Ectodermal cell (in vitro differentiated cells): ENCODE results near the gene ACCSL. TPM values are rescaled to one million over a fixed set of nuclear protein-coding genes. Genes with fewer than 3 reads are reported as not detected.

Source experiments
- H3K27ac ChIP-seq: 2 replicates; pipeline ENCODE4 v1.7.0; 2013; ENCODE audit warnings: mild to moderate bottlenecking, low read depth, low read length; ENCODE audit not compliant: insufficient read depth, poor library complexity, severe bottlenecking
- H3K27me3 ChIP-seq: 2 replicates; pipeline ENCODE4 v1.7.0; 2013; ENCODE audit warnings: mild to moderate bottlenecking, low read length; ENCODE audit not compliant: insufficient read depth, control insufficient read depth, poor library complexity, severe bottlenecking
- H3K36me3 ChIP-seq: one replicate; pipeline ENCODE4 v1.7.0; 2013; ENCODE audit warnings: low read length; ENCODE audit not compliant: control insufficient read depth, insufficient read depth
- H3K4me1 ChIP-seq: one replicate; pipeline ENCODE4 v1.7.0; 2013; ENCODE audit warnings: low read length; ENCODE audit not compliant: control insufficient read depth, insufficient read depth
- H3K4me3 ChIP-seq: 2 replicates; pipeline ENCODE4 v1.7.0; 2013; ENCODE audit warnings: low read depth, low read length, control low read depth; ENCODE audit not compliant: insufficient read depth
- H3K9me3 ChIP-seq: 2 replicates; pipeline ENCODE4 v1.7.0; 2013; ENCODE audit warnings: mild to moderate bottlenecking, low read length, moderate library complexity; ENCODE audit not compliant: control insufficient read depth
- WGBS, 2 experiments: methylation state at CpG; one replicate each; pipeline ENCODE4 v1.1.7; 2013; ENCODE audit warnings: missing lambda C conversion rate in 2 of 2; 5-methylcytosine and 5-hydroxymethylcytosine counted together
- polyA plus RNA-seq, 4 experiments: library from polyadenylated mRNA; stranded (reverse); fragments of 50-300 nt; gene quantifications; one replicate each; pipeline ENCODE4 v1.2.3, GENCODE V29; 2013

The ACCSL gene
- not detected for polyA plus RNA-seq (2013, experiment 1 of 4)
- not detected for polyA plus RNA-seq (2013, experiment 2 of 4)
- polyA plus RNA-seq (2013, experiment 3 of 4): not detected
- polyA plus RNA-seq (2013, experiment 4 of 4): not detected

DNA sequence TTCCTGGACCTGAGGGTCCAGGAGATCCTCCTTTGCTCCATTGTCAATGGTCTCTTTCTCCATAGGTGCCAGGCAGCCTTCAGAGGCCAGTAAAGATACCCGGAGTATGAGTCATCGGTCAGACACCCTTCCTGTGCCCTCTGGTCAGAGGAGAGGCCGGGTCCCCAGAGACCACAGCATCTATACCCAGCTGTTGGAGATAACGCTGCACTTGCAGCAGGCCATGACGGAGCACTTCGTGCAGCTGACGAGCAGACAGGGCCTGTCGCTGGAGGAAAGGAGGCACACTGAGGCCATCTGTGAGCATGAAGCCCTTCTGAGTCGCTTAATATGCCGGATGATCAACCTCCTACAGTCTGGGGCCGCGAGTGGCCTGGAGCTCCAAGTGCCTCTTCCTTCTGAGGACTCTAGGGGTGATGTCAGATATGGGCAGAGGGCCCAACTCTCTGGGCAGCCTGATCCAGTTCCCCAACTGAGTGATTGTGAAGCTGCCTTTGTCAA, at the start of gene ACCSL:
Gene ACCSL (plus strand): TSS at position 51 of the 501 bp plus-strand sequence. CDS start 56 bp downstream, at position 107.
- Histone ChIP-seq H3K4me1 (no peaks in the 10 kb centered on the region), H3K27ac (no peak within 1 kb of the TSS), H3K27me3 (no peaks in the 10 kb centered on the region), H3K36me3 (no peaks in the 10 kb centered on the region), H3K4me3 (no peak within 1 kb of the TSS), H3K9me3 (no peaks in the 10 kb centered on the region)
- WGBS, 2 experiments: 95 to 97% methylated on average over 12 of the region's 12 CpGs

DNA sequence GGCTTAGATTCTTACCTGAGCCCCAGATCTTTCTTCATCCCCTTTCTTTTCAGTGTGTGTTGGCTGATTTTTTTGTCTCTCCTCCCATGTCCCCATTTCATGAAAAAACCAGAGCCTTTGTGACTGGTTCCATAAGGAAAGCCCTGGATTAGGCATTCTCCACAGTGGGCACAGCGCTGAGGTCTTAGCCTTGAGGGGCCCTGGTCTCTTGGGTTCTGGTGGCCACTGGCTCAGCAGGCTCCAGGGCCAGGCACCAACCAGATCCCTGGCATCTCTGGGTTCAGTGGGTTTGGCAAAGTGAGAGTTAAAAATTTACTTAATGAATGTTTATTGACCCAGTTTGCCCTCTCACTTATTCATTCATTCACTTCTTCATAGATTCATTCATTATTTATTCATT, 49.5 kb upstream of the ACCSL start:
- Histone ChIP-seq H3K4me3 (no peak overlapping the region), H3K9me3 (no peaks in the 10 kb centered on the region), H3K4me1 (peaks cover 8% of the 10 kb centered on the region), H3K36me3 (no peaks in the 10 kb centered on the region), H3K27ac (no peak overlapping the region), H3K27me3 (no peaks in the 10 kb centered on the region)
- WGBS, 2 experiments: 96 to 100% methylated on average over 1 of the region's 1 CpG

DNA sequence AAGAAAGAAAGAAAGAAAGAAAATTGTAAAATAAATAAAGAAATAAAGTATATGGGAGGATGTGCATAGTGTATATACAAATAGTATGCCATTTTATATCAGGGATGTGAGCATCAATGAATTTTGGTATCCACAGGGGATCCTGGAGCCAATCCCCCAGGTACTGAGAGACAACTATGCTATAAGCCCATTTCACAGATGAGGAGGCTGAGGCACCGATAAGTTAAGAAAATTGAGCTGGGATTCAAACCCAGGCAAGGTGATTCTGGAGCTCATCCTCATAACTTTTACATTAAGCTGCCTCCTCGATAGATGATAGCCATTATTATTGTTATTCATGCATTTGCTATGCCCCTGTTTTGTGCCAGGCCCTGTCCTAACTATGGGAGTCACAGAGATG, 47.0 kb upstream of the ACCSL start:
- no peak overlapping the region for H3K27ac ChIP-seq
- no peaks in the 10 kb centered on the region for H3K9me3 ChIP-seq
- 41 to 42% methylated on average over 2 of the region's 2 CpGs for WGBS, 2 experiments
- H3K36me3 ChIP-seq: no peaks in the 10 kb centered on the region
- H3K27me3 ChIP-seq: no peaks in the 10 kb centered on the region
- no peak overlapping the region for H3K4me3 ChIP-seq
- peaks cover 16% of the 10 kb centered on the region for H3K4me1 ChIP-seq

DNA sequence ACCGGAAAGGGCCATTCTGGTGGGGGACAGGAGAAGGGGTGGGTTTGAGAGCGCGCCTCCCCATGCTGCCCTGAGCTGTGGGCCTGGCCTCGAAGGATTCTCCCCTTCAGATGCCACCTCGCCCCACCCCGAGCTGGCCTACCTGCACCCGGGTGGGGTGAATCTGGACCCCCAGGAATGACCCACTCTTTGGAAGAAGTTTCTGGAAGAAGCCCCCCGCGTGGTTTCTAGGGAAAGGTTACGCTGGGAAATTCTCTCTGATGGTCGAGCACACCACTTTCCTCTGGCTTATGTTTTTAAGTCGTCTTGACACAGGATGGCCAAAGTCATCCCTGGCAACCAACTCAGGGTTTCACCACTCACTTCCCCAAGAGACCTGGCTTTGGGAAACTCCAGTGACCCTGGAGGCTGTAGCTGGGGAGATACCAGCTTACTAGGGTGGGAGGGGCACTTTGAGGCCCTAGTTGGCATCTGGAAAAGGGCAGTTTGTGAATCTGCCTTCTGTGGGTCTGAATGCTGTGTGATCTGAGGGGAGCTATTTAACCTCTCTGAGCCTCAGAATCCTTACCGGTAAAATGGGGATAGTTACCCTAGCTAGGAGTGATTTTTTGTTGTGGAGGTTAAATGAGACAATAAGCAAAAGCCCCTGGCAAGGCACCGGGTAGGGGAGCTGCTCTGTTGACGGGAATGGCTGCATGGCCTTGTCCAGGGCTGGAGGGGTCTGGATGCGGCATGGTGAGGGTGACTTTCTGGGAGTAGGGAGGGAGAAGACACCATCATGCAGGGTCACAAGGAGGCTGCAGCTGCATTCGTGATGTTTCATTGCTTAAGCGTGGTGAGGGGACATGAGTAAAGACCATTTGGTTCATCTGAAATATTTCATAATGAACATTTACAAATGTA, 45.3 kb upstream of the ACCSL start:
- Histone ChIP-seq H3K9me3 (no peaks in the 10 kb centered on the region), H3K27me3 (no peaks in the 10 kb centered on the region), H3K27ac (no peak overlapping the region), H3K4me1 (peaks cover 22% of the 10 kb centered on the region), H3K4me3 (no peak overlapping the region), H3K36me3 (no peaks in the 10 kb centered on the region)
- 83 to 84% methylated on average over 18 of the region's 18 CpGs for WGBS, 2 experiments

DNA sequence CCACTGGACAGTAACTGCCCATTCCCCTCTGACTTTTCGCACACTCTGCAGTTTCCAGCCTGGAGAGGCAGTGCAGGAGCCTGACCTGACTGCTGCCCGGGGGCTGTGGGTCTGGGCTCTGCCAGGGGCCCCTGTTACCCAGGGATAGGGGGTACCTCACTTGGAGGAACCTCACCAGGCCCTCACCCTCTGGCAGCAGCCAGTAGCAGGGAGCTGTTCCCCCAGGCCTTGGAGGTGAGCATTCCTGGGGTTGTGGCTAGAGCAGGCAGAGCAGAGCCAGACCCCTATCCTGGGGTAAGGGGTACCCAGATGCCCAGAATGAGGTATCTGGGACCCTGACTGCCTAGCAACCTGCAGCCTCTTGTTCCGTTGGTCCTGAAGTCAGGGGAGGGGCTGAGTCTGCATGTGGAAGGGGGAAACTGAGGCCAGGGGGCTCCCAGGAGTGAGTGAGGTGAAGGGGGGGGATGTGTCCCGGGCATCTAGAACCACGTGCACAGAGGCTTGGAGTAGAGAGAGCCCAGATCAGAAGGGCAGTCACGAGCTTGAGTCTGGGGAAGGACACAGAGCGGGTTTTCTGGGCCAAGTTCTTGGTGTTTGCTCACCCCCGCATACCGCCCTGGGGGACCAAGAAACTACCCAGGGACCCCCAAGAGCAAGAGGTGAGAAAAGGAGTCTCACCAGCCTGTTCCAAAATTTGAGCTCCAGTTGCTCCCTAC, 43.9 kb upstream of the ACCSL start:
- 91 to 92% methylated on average over 9 of the region's 9 CpGs for WGBS, 2 experiments

DNA sequence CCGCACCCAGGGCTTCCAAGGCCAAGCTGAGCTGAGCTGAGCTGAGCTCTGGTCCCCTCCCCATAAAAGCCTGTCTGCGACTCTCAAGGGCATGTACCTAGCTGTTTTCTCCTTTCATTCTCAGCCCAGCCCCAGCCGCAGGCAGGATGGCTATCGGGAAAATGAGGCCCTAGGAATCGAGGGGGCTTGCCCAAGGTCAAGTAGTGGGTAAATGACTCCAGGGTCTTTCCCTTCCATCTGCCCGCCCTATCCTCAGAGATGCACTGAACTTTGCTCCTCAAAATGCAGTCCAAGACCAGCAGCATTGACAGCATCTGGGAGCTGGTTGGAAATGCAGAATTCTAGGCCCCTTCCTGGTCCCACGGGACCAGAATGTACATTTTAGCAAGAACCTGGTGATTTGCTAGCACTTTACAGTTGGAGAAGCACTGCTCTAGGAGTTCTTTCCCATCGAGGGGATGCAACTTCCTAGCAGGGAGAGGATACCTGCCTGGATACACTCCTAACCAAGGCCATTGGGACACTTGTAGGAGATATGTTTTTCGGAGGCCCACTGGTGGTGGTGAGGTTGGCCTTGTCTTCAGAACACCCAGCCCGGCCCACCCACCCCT, 43.2 kb upstream of the ACCSL start:
- Histone ChIP-seq H3K27ac (no peak overlapping the region), H3K36me3 (no peaks in the 10 kb centered on the region), H3K27me3 (no peaks in the 10 kb centered on the region), H3K9me3 (no peaks in the 10 kb centered on the region), H3K4me1 (peaks cover 22% of the 10 kb centered on the region), H3K4me3 (no peak overlapping the region)
- WGBS, 2 experiments: 88 to 90% methylated on average over 9 to 10 of the region's 10 CpGs

More for the DNA sequence above, 43.9 kb upstream of the ACCSL start:
- Histone ChIP-seq H3K36me3 (no peaks in the 10 kb centered on the region), H3K27me3 (no peaks in the 10 kb centered on the region), H3K9me3 (no peaks in the 10 kb centered on the region), H3K4me1 (peaks cover 22% of the 10 kb centered on the region), H3K4me3 (no peak overlapping the region), H3K27ac (no peak overlapping the region)

DNA sequence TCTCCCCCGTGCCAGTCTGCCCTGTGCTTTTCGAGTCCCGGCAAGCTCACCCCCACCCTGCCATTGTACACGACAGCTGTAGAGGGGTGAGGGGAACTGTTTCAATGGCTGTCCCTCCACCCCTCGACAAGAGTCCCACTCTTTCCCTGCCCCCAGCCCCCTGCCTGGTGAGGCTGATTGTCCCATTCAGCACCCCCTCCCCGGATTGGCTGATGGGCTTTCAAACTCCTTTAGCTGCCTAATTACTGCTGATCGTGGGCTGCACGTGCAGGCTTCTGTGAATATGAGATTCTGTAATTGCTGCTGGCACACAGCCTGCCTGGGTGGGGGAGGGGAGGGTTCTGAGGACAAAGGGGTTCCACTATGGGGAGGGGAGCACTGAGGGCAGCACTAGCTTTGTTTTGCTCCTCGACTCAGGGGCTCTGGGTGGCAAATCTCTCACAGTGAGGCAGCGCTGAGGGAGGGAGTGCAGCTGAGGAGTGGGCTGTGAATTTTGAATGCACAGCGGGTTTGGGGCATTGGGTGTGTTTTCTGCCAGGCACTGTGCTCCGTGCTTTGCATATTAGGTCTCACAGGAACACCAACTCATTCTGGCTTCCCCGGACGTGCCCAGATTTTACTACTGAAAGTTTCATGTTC, 42.6 kb upstream of the ACCSL start:
- Histone ChIP-seq H3K4me3 (no peak overlapping the region), H3K36me3 (no peaks in the 10 kb centered on the region), H3K9me3 (no peaks in the 10 kb centered on the region), H3K27ac (no peak overlapping the region), H3K4me1 (peaks cover 22% of the 10 kb centered on the region), H3K27me3 (no peaks in the 10 kb centered on the region)
- WGBS, 2 experiments: 35 to 45% methylated on average over 12 to 14 of the region's 14 CpGs

DNA sequence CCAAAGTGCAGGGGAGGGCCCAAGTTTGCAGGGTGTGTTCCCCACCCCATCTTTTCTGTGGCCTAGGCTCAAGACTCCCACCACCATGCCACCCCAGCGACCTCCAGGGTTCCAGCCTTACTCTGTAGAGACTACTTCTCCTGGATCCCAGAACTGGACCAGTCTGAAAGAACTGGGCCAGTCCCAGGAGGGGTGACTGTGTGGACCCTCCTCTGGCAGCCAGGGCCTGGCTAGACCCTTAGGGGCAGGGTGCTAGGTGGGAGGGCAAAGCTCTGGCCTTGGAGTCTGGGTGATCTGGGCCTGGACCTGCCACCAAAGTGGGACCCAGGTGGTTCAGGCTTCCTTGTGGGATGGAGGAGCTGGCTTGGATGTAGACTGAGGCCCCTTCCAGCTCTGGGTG, 41.8 kb upstream of the ACCSL start:
- no peak overlapping the region for H3K27ac ChIP-seq
- WGBS, 2 experiments: 89 to 92% methylated on average over 1 of the region's 1 CpG

DNA sequence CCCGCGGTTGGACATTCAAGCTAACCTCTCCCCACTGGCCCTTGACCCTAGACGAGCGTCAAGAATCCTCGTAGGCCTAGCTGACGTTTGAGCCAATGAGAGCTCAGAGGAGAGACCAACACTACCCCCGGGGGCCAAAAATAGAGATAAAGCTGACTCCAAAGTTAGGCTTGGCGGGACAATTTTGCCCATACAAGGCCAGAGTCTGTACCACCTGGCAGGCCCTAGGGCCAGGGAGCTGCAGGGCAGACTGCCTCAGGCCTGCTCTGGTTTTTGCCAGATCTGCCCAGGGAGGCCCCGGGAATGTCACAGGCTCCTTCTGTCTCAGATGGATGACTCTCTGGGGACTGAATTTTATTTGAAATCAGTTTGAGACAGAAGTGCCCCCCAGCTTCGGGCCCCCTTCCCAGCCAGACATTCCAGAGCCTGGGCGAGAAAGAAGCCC, 40.8 kb upstream of the ACCSL start:
- 93 to 95% methylated on average over 11 of the region's 11 CpGs for WGBS, 2 experiments
- Histone ChIP-seq H3K27me3 (no peaks in the 10 kb centered on the region), H3K4me1 (peaks cover 18% of the 10 kb centered on the region), H3K27ac (no peak overlapping the region), H3K36me3 (no peaks in the 10 kb centered on the region), H3K4me3 (no peak overlapping the region), H3K9me3 (no peaks in the 10 kb centered on the region)

More for the DNA sequence above, 41.8 kb upstream of the ACCSL start:
- H3K4me3 ChIP-seq: no peak overlapping the region
- no peaks in the 10 kb centered on the region for H3K27me3 ChIP-seq
- H3K4me1 ChIP-seq: peaks cover 22% of the 10 kb centered on the region
- H3K9me3 ChIP-seq: no peaks in the 10 kb centered on the region
- no peaks in the 10 kb centered on the region for H3K36me3 ChIP-seq
